Measurements from ENCODE around the gene ZC3H8. TPM values are rescaled to one million over a fixed set of nuclear protein-coding genes. Genes with fewer than 3 reads are reported as not detected.

The ZC3H8 gene
- total RNA-seq, 1 donor from 2014 or later = 7.5 TPM

DNA sequence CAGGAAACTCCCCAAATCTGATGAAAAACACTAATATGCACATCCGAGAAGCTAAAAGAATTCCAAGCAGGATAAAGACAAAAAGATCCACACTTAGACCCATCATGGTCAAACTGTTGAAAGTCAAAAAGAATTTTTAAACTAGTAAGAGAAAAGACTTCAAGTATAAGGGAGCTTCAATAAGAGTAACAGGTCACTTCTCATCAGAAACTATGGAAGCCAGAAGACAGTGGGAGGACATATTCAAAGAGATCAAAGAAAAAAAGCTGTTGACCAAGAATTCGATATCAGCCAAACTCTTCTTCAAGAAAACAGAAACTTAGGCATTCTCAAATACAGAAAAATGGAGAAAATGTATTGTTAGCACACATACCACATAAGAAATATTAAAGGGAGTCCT lies 50.4 kb downstream of the ZC3H8 start:
- Histone ChIP-seq H3K27ac (ENCODE audit: low read depth, low read length) (no peak overlapping the region), H3K36me3 (ENCODE audit: insufficient read depth, low read length) (no peaks in the 10 kb centered on the region), H3K27me3 (ENCODE audit: insufficient read depth, low read length) (no peaks in the 10 kb centered on the region), H3K4me2 (ENCODE audit: low read length) (no peak overlapping the region), H3K9me3 (ENCODE audit: insufficient read depth, low read depth, low read length) (no peaks in the 10 kb centered on the region), H3K9ac (ENCODE audit: low read length) (no peak overlapping the region), H3K4me1 (ENCODE audit: insufficient read depth, low read length) (no peaks in the 10 kb centered on the region), H3K4me3 (ENCODE audit: insufficient read depth, low read depth, low read length) (no peak overlapping the region), H3K79me2 (ENCODE audit: insufficient read depth, low read length) (no peaks in the 10 kb centered on the region), H2AFZ (ENCODE audit: low read depth, low read length) (no peak overlapping the region), H4K20me1 (ENCODE audit: insufficient read depth, low read length) (no peaks in the 10 kb centered on the region)
- Mint-ChIP-seq H3K27me3 (ENCODE audit: low read depth, unreplicated experiment) (no peaks in the 10 kb centered on the region), H3K9me3 (ENCODE audit: unreplicated experiment) (peaks cover 27% of the 10 kb centered on the region), H3K36me3 (ENCODE audit: low read depth, unreplicated experiment) (no peaks in the 10 kb centered on the region), H3K27ac (ENCODE audit: unreplicated experiment) (no peak overlapping the region), H3K4me3 (ENCODE audit: unreplicated experiment) (no peak overlapping the region), H3K4me1 (ENCODE audit: low read depth, unreplicated experiment) (no peaks in the 10 kb centered on the region)
- FAIRE-seq (no peak), DNase-seq (ENCODE audit: low read depth) (no peak)
- TF ChIP-seq EZH2 (IDR thresholded peaks at IDR 0.05; ENCODE audit: insufficient read depth, low read length) = no peak
- TF ChIP-seq, protein P1, sequence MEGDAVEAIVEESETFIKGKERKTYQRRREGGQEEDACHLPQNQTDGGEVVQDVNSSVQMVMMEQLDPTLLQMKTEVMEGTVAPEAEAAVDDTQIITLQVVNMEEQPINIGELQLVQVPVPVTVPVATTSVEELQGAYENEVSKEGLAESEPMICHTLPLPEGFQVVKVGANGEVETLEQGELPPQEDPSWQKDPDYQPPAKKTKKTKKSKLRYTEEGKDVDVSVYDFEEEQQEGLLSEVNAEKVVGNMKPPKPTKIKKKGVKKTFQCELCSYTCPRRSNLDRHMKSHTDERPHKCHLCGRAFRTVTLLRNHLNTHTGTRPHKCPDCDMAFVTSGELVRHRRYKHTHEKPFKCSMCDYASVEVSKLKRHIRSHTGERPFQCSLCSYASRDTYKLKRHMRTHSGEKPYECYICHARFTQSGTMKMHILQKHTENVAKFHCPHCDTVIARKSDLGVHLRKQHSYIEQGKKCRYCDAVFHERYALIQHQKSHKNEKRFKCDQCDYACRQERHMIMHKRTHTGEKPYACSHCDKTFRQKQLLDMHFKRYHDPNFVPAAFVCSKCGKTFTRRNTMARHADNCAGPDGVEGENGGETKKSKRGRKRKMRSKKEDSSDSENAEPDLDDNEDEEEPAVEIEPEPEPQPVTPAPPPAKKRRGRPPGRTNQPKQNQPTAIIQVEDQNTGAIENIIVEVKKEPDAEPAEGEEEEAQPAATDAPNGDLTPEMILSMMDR (IDR thresholded peaks at IDR 0.05; ENCODE audit: insufficient read depth, low read depth, low read length) = no peak

DNA sequence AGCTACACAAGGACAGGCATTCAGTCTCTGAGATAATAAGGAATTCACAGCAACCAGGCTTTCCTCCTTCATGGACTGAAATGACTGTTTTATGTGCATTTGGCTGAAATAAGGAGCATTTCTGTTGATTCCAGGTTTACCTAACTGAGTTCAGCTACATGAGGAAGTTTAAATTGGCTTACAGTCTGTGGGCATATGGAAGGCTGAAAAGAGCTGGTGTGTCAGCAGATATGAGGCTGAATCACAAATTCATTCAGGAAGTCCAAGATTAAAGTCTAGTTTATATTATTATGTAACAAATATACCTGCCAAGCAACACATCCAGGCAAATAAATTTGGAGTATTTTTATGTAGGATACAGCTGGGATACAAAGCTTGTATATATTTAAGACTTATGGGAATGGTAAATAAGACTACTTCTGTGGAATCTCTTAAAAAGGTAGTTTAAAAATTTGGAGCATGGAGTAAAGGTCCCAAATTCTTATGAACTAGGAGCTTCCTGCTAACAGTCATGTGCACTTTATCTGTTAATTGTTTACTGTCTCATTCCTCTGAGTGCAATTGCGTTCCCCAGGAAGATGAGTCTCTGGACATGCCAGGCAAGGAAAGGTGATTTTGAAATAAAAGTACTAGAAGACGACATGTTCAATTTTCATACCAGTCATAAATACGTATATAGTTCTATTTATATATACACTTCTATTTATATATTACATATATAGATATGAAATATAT lies 53.0 kb downstream of the ZC3H8 start:
- Histone ChIP-seq H3K27ac (ENCODE audit: low read depth, low read length) (no peak overlapping the region), H3K4me1 (ENCODE audit: insufficient read depth, low read length) (no peaks in the 10 kb centered on the region), H3K4me3 (ENCODE audit: insufficient read depth, low read depth, low read length) (no peak overlapping the region), H3K9me3 (ENCODE audit: insufficient read depth, low read depth, low read length) (no peaks in the 10 kb centered on the region), H2AFZ (ENCODE audit: low read depth, low read length) (no peak overlapping the region), H3K4me2 (ENCODE audit: low read length) (no peak overlapping the region), H3K27me3 (ENCODE audit: insufficient read depth, low read length) (peaks cover 4% of the 10 kb centered on the region), H3K79me2 (ENCODE audit: insufficient read depth, low read length) (no peaks in the 10 kb centered on the region), H4K20me1 (ENCODE audit: insufficient read depth, low read length) (no peaks in the 10 kb centered on the region), H3K9ac (ENCODE audit: low read length) (no peak overlapping the region), H3K36me3 (ENCODE audit: insufficient read depth, low read length) (no peaks in the 10 kb centered on the region)
- H3K27ac Mint-ChIP-seq (ENCODE audit: unreplicated experiment) = no peak overlapping the region
- DNase-seq (ENCODE audit: low read depth) (no peak), FAIRE-seq (no peak)
- no peaks in the 10 kb centered on the region for H3K4me1 Mint-ChIP-seq (ENCODE audit: low read depth, unreplicated experiment)
- TF ChIP-seq, protein P1 (IDR thresholded peaks at IDR 0.05; ENCODE audit: insufficient read depth, low read depth, low read length) = no peak
- no peak for TF ChIP-seq EZH2 (IDR thresholded peaks at IDR 0.05; ENCODE audit: insufficient read depth, low read length)
- H3K27me3 Mint-ChIP-seq (ENCODE audit: low read depth, unreplicated experiment) = peaks cover 10% of the 10 kb centered on the region
- H3K4me3 Mint-ChIP-seq (ENCODE audit: unreplicated experiment) = no peak overlapping the region
- peaks cover 27% of the 10 kb centered on the region for H3K9me3 Mint-ChIP-seq (ENCODE audit: unreplicated experiment)
- H3K36me3 Mint-ChIP-seq (ENCODE audit: low read depth, unreplicated experiment) = no peaks in the 10 kb centered on the region

DNA sequence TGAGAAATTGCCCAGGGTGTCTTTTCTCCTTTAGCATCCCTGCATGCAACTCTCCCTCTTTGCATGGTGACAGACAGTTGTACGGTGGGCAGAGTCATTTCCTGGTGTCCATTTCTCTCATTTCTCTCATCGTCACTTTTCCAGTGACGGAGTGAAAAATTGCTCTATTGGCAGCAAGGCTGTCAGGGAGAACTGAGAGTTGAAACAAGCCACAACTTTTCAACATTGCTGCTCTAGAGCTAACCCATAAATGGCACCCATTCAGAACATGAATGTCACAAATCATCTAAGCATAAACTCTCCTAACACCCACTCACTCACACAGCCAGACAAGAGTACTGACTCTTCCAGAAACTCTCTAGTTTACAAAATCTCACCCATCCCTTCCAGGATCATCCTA lies 55.7 kb downstream of the ZC3H8 start:
- Mint-ChIP-seq H3K4me3 (ENCODE audit: unreplicated experiment) (no peak overlapping the region), H3K36me3 (ENCODE audit: low read depth, unreplicated experiment) (no peaks in the 10 kb centered on the region), H3K27me3 (ENCODE audit: low read depth, unreplicated experiment) (peaks cover 10% of the 10 kb centered on the region), H3K9me3 (ENCODE audit: unreplicated experiment) (peaks cover 16% of the 10 kb centered on the region), H3K27ac (ENCODE audit: unreplicated experiment) (no peak overlapping the region), H3K4me1 (ENCODE audit: low read depth, unreplicated experiment) (no peaks in the 10 kb centered on the region)
- DNase-seq (ENCODE audit: low read depth) (no peak), FAIRE-seq (no peak)
- no peaks in the 10 kb centered on the region for H3K4me1 ChIP-seq (ENCODE audit: insufficient read depth, low read length)
- no peaks in the 10 kb centered on the region for H3K36me3 ChIP-seq (ENCODE audit: insufficient read depth, low read length)
- H3K27ac ChIP-seq (ENCODE audit: low read depth, low read length) = no peak overlapping the region
- no peaks in the 10 kb centered on the region for H3K79me2 ChIP-seq (ENCODE audit: insufficient read depth, low read length)
- no peaks in the 10 kb centered on the region for H3K9me3 ChIP-seq (ENCODE audit: insufficient read depth, low read depth, low read length)
- TF ChIP-seq, protein P1 (IDR thresholded peaks at IDR 0.05; ENCODE audit: insufficient read depth, low read depth, low read length) = no peak
- TF ChIP-seq EZH2 (IDR thresholded peaks at IDR 0.05; ENCODE audit: insufficient read depth, low read length) = no peak
- no peaks in the 10 kb centered on the region for H4K20me1 ChIP-seq (ENCODE audit: insufficient read depth, low read length)
- peaks cover 4% of the 10 kb centered on the region for H3K27me3 ChIP-seq (ENCODE audit: insufficient read depth, low read length)
- no peak overlapping the region for H2AFZ ChIP-seq (ENCODE audit: low read depth, low read length)
- H3K4me2 ChIP-seq (ENCODE audit: low read length) = no peak overlapping the region
- no peak overlapping the region for H3K9ac ChIP-seq (ENCODE audit: low read length)
- no peak overlapping the region for H3K4me3 ChIP-seq (ENCODE audit: insufficient read depth, low read depth, low read length)

All from astrocyte (in vitro differentiated cells and primary cell).